ENCODE data around the gene PCDHGB3. TPM values are rescaled to one million over a fixed set of nuclear protein-coding genes. Genes with fewer than 3 reads are reported as not detected.

PCDHGB3 gene
- total and polyA plus RNA-seq, 9 of the 15 experiments (the other 6 are each of a cell fraction or from before 2014, with no cell fraction given), result 0.05 to 0.19 (median 0.11) TPM; not detected in 2

- Histone ChIP-seq H3K27me3 (ENCODE audit: control insufficient read depth in 2 of 2, insufficient read depth in 2 of 2, low read length in 2 of 2) (peaks cover 0 to 19% of the 10 kb centered on the region in 2 experiments; a peak in 2 of 5 replicates), H3K27ac (ENCODE audit: extremely low read depth, low read depth, low read length) (no peak overlapping the region), H3K9ac (ENCODE audit: insufficient read depth in 1 of 2, low read depth in 2 of 2, low read length in 2 of 2) (no peak overlapping the region), H2AFZ (ENCODE audit: low read depth, low read length) (no peak overlapping the region), H3K36me3 (ENCODE audit: control insufficient read depth, insufficient read depth, low read length) (no peaks in the 10 kb centered on the region), H3K9me1 (ENCODE audit: control insufficient read depth, insufficient read depth, low read length) (no peaks in the 10 kb centered on the region), H4K20me1 (replicated peaks; ENCODE audit: control insufficient read depth, insufficient read depth, low read length) (no peaks in the 10 kb centered on the region), H3K4me3 (no peak overlapping the region), H3K4me2 (ENCODE audit: insufficient read depth, low read length) (no peak overlapping the region), H3K9me3 (replicated peaks; ENCODE audit: control insufficient read depth, insufficient read depth, low read depth, low read length) (no peaks in the 10 kb centered on the region; the same call in 1 of the 2 replicates), H3K79me2 (ENCODE audit: control insufficient read depth, insufficient read depth, low read length) (no peaks in the 10 kb centered on the region), H3K4me1 (replicated peaks in 1 of 2; ENCODE audit: control insufficient read depth in 2 of 2, insufficient read depth in 2 of 2, low read length in 2 of 2) (peaks cover 3 to 12% of the 10 kb centered on the region in 2 experiments; a peak in 3 of 5 replicates)
- no peak for DNase-seq (ENCODE audit: extremely low read depth in 1 of 4, low spot score in 3 of 4)
- 4% methylated on average over 5 of the region's 5 CpGs for WGBS (ENCODE audit: insufficient coverage, low coverage, missing lambda C conversion rate)
- ChIA-PET CTCF (ENCODE audit: low intra/inter-chr PET ratio) (no interaction called here), POLR2A (interaction anchor here (1.5 kb wide), 1 partner anchor 8 kb away, joined by 3 read pairs; the partner anchor contains the start of gene PCDHGA5)
- in situ Hi-C loops (cut with MboI) (no loop called here), intact Hi-C loops (cut with micrococcal nuclease) (no loop called here)
- peak; percentile 19 for FAIRE-seq
- ATAC-seq, result peak; percentile 28; the same call in 2 of the 3 replicates
- no TSS peak for BruUV-seq (replicated peaks)
- TF ChIP-seq MNT (conservative IDR thresholded peaks at IDR 0.05) (no peak), TAF9B (IDR thresholded peaks at IDR 0.05; ENCODE audit: partially characterized antibody) (no peak), USF2 (CRISPR knock-in tag; IDR thresholded peaks at IDR 0.05) (peak; percentile 16; the same call in 1 of the 2 replicates), L3MBTL2 (IDR thresholded peaks at IDR 0.05) (peak; percentile 58), GTF2B (IDR thresholded peaks at IDR 0.05; ENCODE audit: extremely low read depth, insufficient read length) (no peak), FOXA3 (CRISPR knock-in tag; conservative IDR thresholded peaks at IDR 0.05 in 1 of 2, IDR thresholded peaks at IDR 0.05 in 1 of 2) (peak in 1 of 2 experiments; percentile 71; a peak in 2 of 4 replicates), ZBTB43 (CRISPR knock-in tag; IDR thresholded peaks at IDR 0.05) (no peak), PKNOX1 (IDR thresholded peaks at IDR 0.05) (0 out of 2 replicates have a peak, but pooled peaks have one; percentile 13), E2F1 (CRISPR knock-in tag; IDR thresholded peaks at IDR 0.05) (no peak)
Measured at GRCh38 chr5:141356133-141356532, 13.9 kb upstream of the PCDHGB3 start.

All from K562 (cell line).